ENCODE results near the gene ADAMTSL1.

The ADAMTSL1 gene

GRCh38 chr9:18463991-18464390 is 10.0 kb upstream of the ADAMTSL1 start:
- DNase-seq: no peak

DNA sequence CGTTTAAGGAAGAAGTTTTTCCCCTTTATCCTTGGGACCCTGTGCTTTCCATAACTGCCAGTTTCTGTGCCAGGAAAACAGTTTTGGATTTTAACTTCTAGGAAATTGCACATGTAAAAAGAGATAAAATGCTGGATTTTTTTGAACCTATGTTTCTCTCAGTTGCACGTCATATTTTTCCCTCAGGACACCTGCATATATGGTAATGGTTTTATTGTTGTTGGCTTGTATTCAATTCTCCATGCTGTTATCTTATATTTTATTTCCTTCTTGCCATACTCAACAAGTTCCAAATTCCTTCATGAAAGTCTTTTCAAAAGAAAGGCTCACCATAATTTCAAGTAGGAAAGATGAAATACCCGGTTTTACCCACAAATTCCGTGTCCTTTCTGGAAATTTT is 7.9 kb upstream of the ADAMTSL1 start:
- DNase-seq: no peak

GRCh38 chr9:18467696-18468095 is 6.3 kb upstream of the ADAMTSL1 start:
- no peak for DNase-seq

DNA sequence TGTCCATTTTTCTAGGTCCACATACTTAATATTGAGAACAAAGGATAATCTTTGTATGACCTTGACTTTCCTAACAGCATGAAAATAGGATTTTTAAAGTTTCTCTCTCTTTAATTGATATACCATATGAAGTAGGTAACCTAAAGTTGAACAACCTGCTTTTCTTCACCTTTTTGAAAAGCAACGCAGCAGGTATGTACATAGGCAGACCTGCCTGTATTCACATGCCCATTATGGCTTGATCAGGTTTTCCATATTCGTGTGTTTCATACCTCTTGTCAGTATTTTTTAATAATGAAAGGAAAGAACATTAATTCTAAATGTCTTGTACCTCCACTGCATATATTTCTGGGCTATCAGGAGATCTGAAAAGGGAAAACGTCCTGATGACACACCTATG is 1.5 kb upstream of the ADAMTSL1 start:
- no peak for DNase-seq

GRCh38 chr9:18472841-18473251 is 1.1 kb upstream of the ADAMTSL1 start:
- no peak for DNase-seq

DNA sequence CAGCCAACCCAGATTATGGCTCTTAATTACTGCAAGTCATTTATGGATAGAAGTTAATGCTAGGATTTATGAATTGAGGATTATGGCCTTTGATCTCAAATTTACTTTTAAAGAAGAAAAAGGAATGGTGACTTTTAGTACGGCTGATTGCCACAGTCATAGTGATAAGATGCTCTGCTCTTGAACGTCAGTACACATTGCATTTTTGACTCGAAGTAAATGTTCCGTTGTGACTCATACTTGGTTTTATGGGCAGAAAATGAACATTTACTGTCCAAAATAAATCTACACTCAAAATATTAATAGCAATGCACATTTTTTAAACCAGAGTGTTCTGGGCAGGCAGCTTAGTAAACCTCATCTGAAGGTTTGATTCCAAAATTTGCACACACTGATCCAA is 830 bp downstream of the ADAMTSL1 start:
- DNase-seq: no peak

DNA sequence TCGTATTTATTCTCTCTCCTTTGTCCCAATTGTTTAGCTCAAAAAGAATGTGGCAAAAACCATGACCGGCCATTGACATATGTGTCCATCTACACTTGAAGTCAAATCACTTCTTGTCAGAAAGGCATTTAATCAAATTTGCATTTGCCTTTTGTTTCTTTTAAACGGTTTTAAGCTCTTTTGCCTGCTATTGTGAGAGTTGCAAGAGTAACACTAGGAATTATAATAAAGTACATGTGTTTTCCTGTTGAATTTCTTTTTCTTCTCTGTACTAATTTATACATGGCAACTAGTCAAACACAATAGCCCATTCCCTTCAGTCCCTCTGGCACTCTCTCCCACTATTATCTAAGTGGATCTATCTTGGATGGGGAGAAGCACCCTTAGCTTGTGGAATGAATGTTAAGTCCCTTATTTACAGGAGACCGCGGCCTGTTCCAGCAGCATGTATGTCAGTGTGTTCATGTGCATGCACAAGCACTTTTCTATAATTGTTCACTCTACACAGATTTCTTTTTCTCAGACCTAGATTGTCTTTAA is 3.2 kb downstream of the ADAMTSL1 start:
- DNase-seq: no peak

DNA sequence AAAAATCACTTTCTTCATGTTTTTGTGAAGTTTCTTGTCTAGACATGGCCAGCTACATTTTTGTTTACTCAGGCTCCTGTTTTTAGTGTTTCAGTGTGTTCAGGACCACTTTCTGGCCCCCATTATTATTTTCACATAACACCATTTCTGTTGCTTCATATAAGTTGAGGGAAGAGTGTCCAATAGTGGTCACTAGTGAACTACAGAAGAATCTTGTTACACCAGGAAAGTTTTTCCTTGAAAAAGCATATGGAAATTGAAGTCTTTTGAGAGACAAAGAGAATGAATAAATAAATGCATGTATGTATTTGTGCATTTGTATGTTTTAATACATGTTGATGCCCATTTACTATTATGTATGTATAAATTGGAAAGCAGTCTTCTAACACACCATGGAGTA is 3.8 kb downstream of the ADAMTSL1 start:
- DNase-seq: no peak

GRCh38 chr9:18478501-18479361 is 4.8 kb downstream of the ADAMTSL1 start:
- no peak for DNase-seq

- DNase-seq: no peak
Observed at GRCh38 chr9:18479405-18479804, 5.5 kb downstream of the ADAMTSL1 start.

DNA sequence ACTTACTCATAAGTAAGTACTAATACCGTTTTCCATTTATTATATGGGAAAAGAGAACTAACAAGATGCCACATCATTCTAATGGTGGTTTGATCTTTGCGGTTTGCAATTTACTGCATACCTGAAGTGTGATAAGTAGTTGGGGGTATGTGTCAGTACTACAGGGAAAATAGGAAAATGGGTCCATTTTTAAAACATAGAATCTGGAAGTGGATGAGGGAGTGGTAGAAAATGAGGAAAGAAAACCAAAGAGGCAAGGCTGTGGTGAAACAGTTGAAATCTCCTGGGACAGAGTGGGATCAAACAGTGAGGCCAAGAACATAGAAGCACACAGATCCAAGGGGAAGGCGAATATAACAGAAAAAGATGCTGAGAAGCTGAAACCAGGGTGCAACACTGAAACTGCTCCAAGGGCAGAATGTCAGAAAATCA is 6.7 kb downstream of the ADAMTSL1 start:
- DNase-seq: no peak

DNA sequence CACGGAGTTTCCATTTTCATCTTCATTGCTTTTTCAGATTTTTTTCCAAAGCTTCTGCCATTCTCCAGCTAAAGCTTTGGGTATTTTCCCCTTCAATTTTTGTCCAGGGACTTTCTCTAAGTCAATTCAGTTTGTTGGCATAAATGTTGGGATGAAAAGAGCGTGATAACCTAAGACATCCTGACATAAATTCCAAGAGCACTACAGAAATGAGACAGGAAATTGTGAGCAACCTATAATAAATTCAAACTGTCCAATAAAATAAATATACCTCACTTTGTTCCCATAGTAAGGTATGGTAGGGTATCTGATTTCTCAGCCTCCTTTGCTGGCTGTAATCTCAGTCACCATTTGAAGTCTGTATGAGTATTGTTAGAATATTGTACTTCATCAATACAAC is 8.4 kb downstream of the ADAMTSL1 start:
- DNase-seq: no peak

- no peak for DNase-seq
Observed at GRCh38 chr9:18485714-18486113, 11.8 kb downstream of the ADAMTSL1 start.

DNA sequence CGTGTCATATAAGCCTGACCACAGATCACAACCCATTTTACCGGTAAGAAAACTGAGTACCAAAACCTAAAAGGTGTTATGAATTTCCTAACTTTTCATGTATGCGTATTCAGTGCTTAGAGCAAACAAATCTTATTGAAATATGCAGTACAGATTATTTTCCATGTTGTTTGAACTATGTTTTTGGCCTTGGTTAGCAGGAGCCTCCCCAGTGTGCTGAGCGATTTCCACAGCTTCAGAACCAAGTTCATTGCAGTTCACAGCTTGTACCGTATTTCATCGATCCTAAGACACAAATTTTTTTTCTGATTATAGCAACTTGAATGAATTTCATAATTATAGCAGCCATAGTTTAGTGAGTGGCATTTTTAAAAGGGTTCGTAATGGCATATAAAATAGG is 13.7 kb downstream of the ADAMTSL1 start:
- no peak for DNase-seq

GRCh38 chr9:18488886-18489285 is 14.9 kb downstream of the ADAMTSL1 start:
- no peak for DNase-seq

GRCh38 chr9:18489861-18490260 is 15.9 kb downstream of the ADAMTSL1 start:
- DNase-seq: no peak

GRCh38 chr9:18490641-18491370 is 16.9 kb downstream of the ADAMTSL1 start:
- DNase-seq: no peak

GRCh38 chr9:18492612-18493011 is 18.7 kb downstream of the ADAMTSL1 start:
- DNase-seq: no peak

- no peak for DNase-seq
Observed at GRCh38 chr9:18493451-18493993, 19.6 kb downstream of the ADAMTSL1 start.

DNA sequence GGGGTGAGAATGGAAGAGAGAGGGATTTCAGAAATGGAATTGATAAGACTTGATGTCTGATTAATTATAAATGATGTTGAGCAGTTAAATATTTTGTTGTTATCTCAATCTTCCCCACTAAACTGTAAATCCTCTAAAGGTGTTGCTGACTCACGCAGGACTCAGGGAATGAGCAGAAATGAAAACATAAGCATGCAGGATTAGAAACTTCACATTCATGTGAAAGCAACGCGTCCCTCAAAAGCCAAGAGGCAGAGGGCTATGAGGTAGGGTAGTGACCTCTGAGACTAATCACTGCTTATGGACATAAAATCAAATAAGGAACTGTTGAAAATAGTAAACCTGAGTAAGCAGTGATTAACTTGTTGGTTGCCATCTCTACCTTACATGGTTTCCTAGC is 21.1 kb downstream of the ADAMTSL1 start:
- DNase-seq: no peak

- DNase-seq: no peak
Observed at GRCh38 chr9:18496256-18497000, 22.5 kb downstream of the ADAMTSL1 start.

GRCh38 chr9:18499062-18499461 is 25.1 kb downstream of the ADAMTSL1 start:
- no peak for DNase-seq

DNA sequence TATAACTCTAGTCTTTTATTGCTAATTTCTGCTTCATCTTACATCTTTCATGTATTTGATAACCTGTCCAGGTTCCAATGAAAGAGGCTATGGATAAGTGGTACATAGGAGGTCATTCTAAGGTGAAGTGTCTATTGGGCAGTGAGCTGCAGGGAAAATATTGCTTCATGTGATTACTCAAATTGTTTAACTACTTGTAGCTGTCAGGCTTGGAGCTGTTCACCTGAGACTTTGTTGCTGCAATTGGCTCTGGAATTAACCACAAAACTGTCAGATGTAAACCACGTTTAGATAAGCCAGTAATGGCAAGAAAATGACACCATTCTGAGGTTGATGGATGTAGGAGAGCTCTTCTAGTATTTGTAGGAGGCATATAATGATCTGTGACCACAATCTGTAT is 26.0 kb downstream of the ADAMTSL1 start:
- no peak for DNase-seq

All from KG1 (cell line).